K562 (cell line): ENCODE results near the gene TFCP2L1. TPM values are rescaled to one million over a fixed set of nuclear protein-coding genes. Genes with fewer than 3 reads are reported as not detected.

Source experiments
- ATAC-seq: fragments of 200-7000 bp; cut with Tn5 transposase; 3 replicates; pipeline ENCODE4 v1.9.1; 2020; ENCODE audit warnings: moderate library complexity
- BruUV-seq: library from RNA; stranded (reverse); fragments of 400-500 nt; replicated peaks from 2 replicates; lab custom pipeline; 2021; lab: Mats Ljungman, UMichigan
- CTCF ChIA-PET: fragments of 300-600 bp; formaldehyde crosslinking; extraction: SDS; loops from one replicate; lab custom pipeline; 2021; ENCODE audit warnings: low intra/inter-chr PET ratio; lab: Yijun Ruan, JAX
- POLR2A ChIA-PET: fragments of 300-600, 350-650 bp; sonication (Branson Sonifier 250); formaldehyde crosslinking; extraction: SDS; loops from one replicate; lab custom pipeline; 2021; ENCODE audit warnings: antibody characterized with exemption, inconsistent platforms; lab: Yijun Ruan, JAX
- DNase-seq, 4 experiments: peaks; one replicate each; pipeline versions ENCODE4 v3.0.0 to v3.0.0-alpha.2; 2011 to 2018; ENCODE audit warnings: low spot score in 3 of 4, mixed read lengths in 3 of 4; ENCODE audit errors: extremely low read depth in 1 of 4
- FAIRE-seq: peaks from 2 replicates; lab custom pipeline; 2011; peaks lifted over from hg19 to GRCh38; lab: Jason Lieb, UNC
- H2AFZ ChIP-seq: 2 replicates; pipeline ENCODE4 v1.6.0; 2011; ENCODE audit warnings: low read depth, low read length, control low read depth, inconsistent platforms
- H3K27ac ChIP-seq: fragments of 200-600 bp; 3 replicates; pipeline ENCODE4 v1.8.0; 2011; ENCODE audit warnings: low read depth, mild to moderate bottlenecking, control low read depth, inconsistent platforms, low read length, moderate library complexity, mixed read lengths; ENCODE audit errors: extremely low read depth
- H3K27me3 ChIP-seq, 2 experiments: fragments of 300-600 bp in 1 of 2; 2 replicates in 1 of 2; 3 replicates in 1 of 2; pipeline versions ENCODE4 v1.6.0 to v1.8.0; 2011; ENCODE audit warnings: inconsistent platforms in 2 of 2, low read length in 2 of 2, mild to moderate bottlenecking in 1 of 2, mixed read lengths in 1 of 2, moderate library complexity in 1 of 2; ENCODE audit not compliant: control insufficient read depth in 2 of 2, insufficient read depth in 2 of 2
- H3K36me3 ChIP-seq: fragments of 300-600 bp; 3 replicates; pipeline ENCODE4 v1.8.0; 2011; ENCODE audit warnings: mild to moderate bottlenecking, low read length, inconsistent platforms; ENCODE audit not compliant: control insufficient read depth, insufficient read depth
- H3K4me1 ChIP-seq, 2 experiments: fragments of 200-600 bp in 1 of 2; replicated peaks in 1 of 2; 2 replicates in 1 of 2; 3 replicates in 1 of 2; pipeline versions ENCODE4 v1.5.1 to v1.8.0; 2011; ENCODE audit warnings: inconsistent platforms in 2 of 2, low read length in 2 of 2, mild to moderate bottlenecking in 1 of 2, mixed read lengths in 1 of 2, moderate library complexity in 1 of 2; ENCODE audit not compliant: control insufficient read depth in 2 of 2, insufficient read depth in 2 of 2
- H3K4me2 ChIP-seq: 2 replicates; pipeline ENCODE4 v1.6.1; 2011; ENCODE audit warnings: low read length, control low read depth, inconsistent platforms, mixed read lengths; ENCODE audit not compliant: insufficient read depth
- H3K4me3 ChIP-seq: fragments of 200-600 bp; sonication (generic), shearing (Covaris generic); 2 replicates; pipeline ENCODE4 v1.5.1; 2016; ENCODE audit warnings: control low read depth, inconsistent platforms
- H3K79me2 ChIP-seq: fragments of 200-600 bp; 3 replicates; pipeline ENCODE4 v1.8.0; 2011; ENCODE audit warnings: low read length, inconsistent platforms; ENCODE audit not compliant: control insufficient read depth, insufficient read depth
- H3K9ac ChIP-seq, 2 experiments: 2 replicates each; pipeline versions ENCODE4 v1.6.0 to v1.6.1; 2011; ENCODE audit warnings: low read depth in 2 of 2, low read length in 2 of 2, control low read depth in 1 of 2, inconsistent platforms in 1 of 2, mild to moderate bottlenecking in 1 of 2, mixed read lengths in 1 of 2; ENCODE audit not compliant: insufficient read depth in 1 of 2
- H3K9me1 ChIP-seq: one replicate; pipeline ENCODE4 v1.6.0; 2011; ENCODE audit warnings: inconsistent platforms, mild to moderate bottlenecking, low read length, moderate library complexity; ENCODE audit not compliant: control insufficient read depth, insufficient read depth
- H3K9me3 ChIP-seq: replicated peaks from 2 replicates; pipeline ENCODE4 v1.5.1; 2011; ENCODE audit warnings: low read depth, low read length, inconsistent platforms; ENCODE audit not compliant: control insufficient read depth, insufficient read depth
- H4K20me1 ChIP-seq: replicated peaks from 2 replicates; pipeline ENCODE4 v1.6.1; 2011; ENCODE audit warnings: low read length, inconsistent platforms, mixed read lengths; ENCODE audit not compliant: control insufficient read depth, insufficient read depth
- MYNN ChIP-seq, 2 experiments: sonication (generic); formaldehyde crosslinking in 1 of 2; IDR thresholded peaks; 2 replicates each; pipeline versions ENCODE4 v1.5.0 to v1.6.1; 2016 to 2020; ENCODE audit warnings: antibody characterized with exemption in 1 of 2, missing genetic modification reagents in 1 of 2
- POLR3G ChIP-seq: IDR thresholded peaks from 2 replicates; pipeline ENCODE4 v1.6.1; 2011; ENCODE audit not compliant: insufficient read length, insufficient replicate concordance; ENCODE audit errors: extremely low read depth
- WGBS: fragments of 100-300 bp; shearing (Covaris generic); methylation state at CpG from one replicate; pipeline ENCODE4 v1.1.6; 2016; ENCODE audit warnings: low coverage, mixed read lengths; ENCODE audit not compliant: insufficient coverage; ENCODE audit errors: missing lambda C conversion rate; 5-methylcytosine and 5-hydroxymethylcytosine counted together
- in situ Hi-C: fragments of 300-500 bp; cut with MboI; formaldehyde crosslinking; loops from 4 replicates; pipeline ENCODE4 v1.15.0; 2018; ENCODE audit warnings: inconsistent platforms, mixed read lengths
- intact Hi-C: fragments of 100-400 bp; cut with micrococcal nuclease; formaldehyde crosslinking; loops from 2 replicates; pipeline ENCODE4 v1.14.2; 2022
- polyA plus RNA-seq, 8 experiments: library from polyadenylated mRNA; depleted of rRNA in 4 of 8; stranded (reverse) in 5 of 8; unstranded in 3 of 8; fragments of >200 nt; fragmentation: Nextera tagmentation in 2 of 8; fragmentation: Illumina TruSeq in 1 of 8; extraction: Ambion mirVana in 2 of 8; extraction: Trizol in 1 of 8; gene quantifications; 2 replicates each; pipeline versions ENCODE4 v1.2.1 to v1.2.3, GENCODE V29; 2011 to 2014; ENCODE audit warnings: inconsistent platforms in 1 of 8, missing spikeins in 1 of 8
- total RNA-seq, 7 experiments: library from RNA; depleted of rRNA in 6 of 7; stranded (reverse); fragments of >200 nt in 6 of 7; fragmentation: Illumina TruSeq in 2 of 7; extraction: Trizol in 2 of 7; gene quantifications; 2 replicates each; pipeline versions ENCODE4 v1.2.1 to v1.2.3, GENCODE V29; 2011 to 2021; ENCODE audit warnings: low replicate concordance in 1 of 7
- TF ChIP-seq, protein P1 (sequence below): conservative IDR thresholded peaks from 2 replicates; pipeline ENCODE4 v1.6.1; 2011; ENCODE audit warnings: low read depth, mild to moderate bottlenecking, low read length; ENCODE audit not compliant: control insufficient read depth

The TFCP2L1 gene
- total and polyA plus RNA-seq, 9 of the 15 experiments (the other 6 are each of a cell fraction or from before 2014, with no cell fraction given), result 0.08 to 1.00 (median 0.42) TPM

- POLR2A ChIA-PET, result interaction anchor here (0.6 to 0.7 kb wide), 2 partner anchors 17 to 27 kb away, joined by 3 to 4 read pairs; no protein-coding TSS in a partner anchor
- WGBS, result 8% methylated on average over 33 of the region's 33 CpGs
- Histone ChIP-seq H3K4me3 (no peak overlapping the region), H3K9me1 (no peaks in the 10 kb centered on the region), H3K9me3 (no peaks in the 10 kb centered on the region; the same call in 1 of the 2 replicates), H3K9ac (no peak overlapping the region), H3K27ac (no peak overlapping the region), H3K27me3 (peaks cover 39 to 78% of the 10 kb centered on the region in 2 experiments), H4K20me1 (no peaks in the 10 kb centered on the region), H2AFZ (no peak overlapping the region), H3K79me2 (no peaks in the 10 kb centered on the region), H3K4me2 (no peak overlapping the region), H3K4me1 (no peaks in the 10 kb centered on the region; a peak in 1 of 5 replicates), H3K36me3 (no peaks in the 10 kb centered on the region)
- DNase-seq, result no peak
- in situ Hi-C loops (no loop called here), intact Hi-C loops (no loop called here)
- no TSS peak for BruUV-seq
- ATAC-seq, result no peak
- FAIRE-seq, result no peak
- CTCF ChIA-PET, result no interaction called here
- no peak for TF ChIP-seq MYNN (IDR thresholded peaks at IDR 0.05)
- TF ChIP-seq MYNN (CRISPR knock-in tag; IDR thresholded peaks at IDR 0.05), result no peak
- no peak for TF ChIP-seq POLR3G
- TF ChIP-seq, protein P1, sequence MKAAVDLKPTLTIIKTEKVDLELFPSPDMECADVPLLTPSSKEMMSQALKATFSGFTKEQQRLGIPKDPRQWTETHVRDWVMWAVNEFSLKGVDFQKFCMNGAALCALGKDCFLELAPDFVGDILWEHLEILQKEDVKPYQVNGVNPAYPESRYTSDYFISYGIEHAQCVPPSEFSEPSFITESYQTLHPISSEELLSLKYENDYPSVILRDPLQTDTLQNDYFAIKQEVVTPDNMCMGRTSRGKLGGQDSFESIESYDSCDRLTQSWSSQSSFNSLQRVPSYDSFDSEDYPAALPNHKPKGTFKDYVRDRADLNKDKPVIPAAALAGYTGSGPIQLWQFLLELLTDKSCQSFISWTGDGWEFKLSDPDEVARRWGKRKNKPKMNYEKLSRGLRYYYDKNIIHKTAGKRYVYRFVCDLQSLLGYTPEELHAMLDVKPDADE, result no peak
Observed at GRCh38 chr2:121212661-121213325, 72.2 kb downstream of the TFCP2L1 start.
